HCT116 (cell line): ENCODE data around the gene RPGRIP1. TPM values are rescaled to one million over a fixed set of nuclear protein-coding genes. Genes with fewer than 3 reads are reported as not detected.
A peak's percentile ranks its signal among the peaks of the same experiment; 100 is the strongest.

Source experiments
- ATAC-seq: fragments of 200-7000 bp; cut with Tn5 transposase; 2 replicates; pipeline ENCODE4 v1.9.1; 2020; ENCODE audit warnings: mild to moderate bottlenecking, moderate library complexity
- BruUV-seq: library from RNA; stranded (reverse); fragments of 400-500 nt; replicated peaks from 2 replicates; lab custom pipeline; 2021; lab: Mats Ljungman, UMichigan
- CTCF ChIA-PET: fragments of 300-600 bp; sonication (Branson Sonifier 250); formaldehyde crosslinking; loops from one replicate; lab custom pipeline; 2021; ENCODE audit warnings: antibody characterized with exemption; lab: Charles Lee
- POLR2A ChIA-PET: fragments of 300-600, 350-600 bp; sonication (Branson Sonifier 250); formaldehyde crosslinking; loops from one replicate; lab custom pipeline; 2021; ENCODE audit warnings: antibody characterized with exemption; lab: Charles Lee
- RAD21 ChIA-PET, 2 experiments: fragments of 300-600 bp; sonication (Branson Sonifier 250); formaldehyde crosslinking; loops; one replicate each; lab custom pipeline; 2023; ENCODE audit warnings: low total read pairs in 2 of 2; ENCODE audit not compliant: uncharacterized antibody in 2 of 2, unreplicated experiment in 2 of 2, low non-redundant PET in 1 of 2; lab: Charles Lee
- DNase-seq: peaks from one replicate; pipeline ENCODE4 v3.0.0-alpha.2; 2010; ENCODE audit warnings: low read depth, low spot score
- H2AFZ ChIP-seq: fragments of 200-600 bp; shearing (Covaris generic), sonication (generic); 2 replicates; pipeline ENCODE4 v1.6.1; 2017; ENCODE audit warnings: low read depth, mixed run types, mixed read lengths, antibody characterized with exemption, low read length; ENCODE audit not compliant: poor library complexity, severe bottlenecking
- H3K27ac ChIP-seq: 2 replicates; pipeline ENCODE4 v1.5.1; 2012; ENCODE audit warnings: low read depth, low read length
- H3K27me3 ChIP-seq: fragments of 200-600 bp; sonication (generic); 2 replicates; pipeline ENCODE4 v1.6.1; 2016; ENCODE audit warnings: mixed run types, low read length, mixed read lengths; ENCODE audit not compliant: insufficient read depth
- H3K36me3 ChIP-seq, 2 experiments: fragments of 200-500 bp in 1 of 2; fragments of 200-600 bp in 1 of 2; sonication (Bioruptor generic) in 1 of 2; sonication (generic) in 1 of 2; 2 replicates each; pipeline versions ENCODE4 v1.5.1 to v1.6.1; 2014 to 2016; ENCODE audit warnings: low read length in 2 of 2, inconsistent platforms in 1 of 2, mixed read lengths in 1 of 2, mixed run types in 1 of 2; ENCODE audit not compliant: insufficient read depth in 2 of 2, control insufficient read depth in 1 of 2
- H3K4me1 ChIP-seq, 2 experiments: fragments of 200-600 bp in 1 of 2; sonication (generic) in 1 of 2; 2 replicates each; pipeline versions ENCODE4 v1.5.1 to v1.6.1; 2012 to 2017; ENCODE audit warnings: low read length in 2 of 2, inconsistent platforms in 1 of 2, mild to moderate bottlenecking in 1 of 2, mixed read lengths in 1 of 2, mixed run types in 1 of 2, moderate library complexity in 1 of 2; ENCODE audit not compliant: insufficient read depth in 2 of 2, control insufficient read depth in 1 of 2
- H3K4me2 ChIP-seq: fragments of 200-600 bp; sonication (generic); 2 replicates; pipeline ENCODE4 v1.6.1; 2017; ENCODE audit warnings: mixed run types, low read length, mixed read lengths
- H3K4me3 ChIP-seq, 2 experiments: fragments of 200-600 bp in 1 of 2; sonication (generic) in 1 of 2; replicated peaks in 1 of 2; 2 replicates each; pipeline ENCODE4 v1.5.1; 2011 to 2016; ENCODE audit warnings: low read length in 2 of 2, control low read depth in 1 of 2, low read depth in 1 of 2, mild to moderate bottlenecking in 1 of 2, mixed read lengths in 1 of 2, mixed run types in 1 of 2
- H3K79me2 ChIP-seq: fragments of 200-600 bp; sonication (generic); 2 replicates; pipeline ENCODE4 v1.6.1; 2017; ENCODE audit warnings: mild to moderate bottlenecking, mixed run types, low read length, moderate library complexity, mixed read lengths; ENCODE audit not compliant: insufficient read depth
- H3K9ac ChIP-seq: fragments of 200-600 bp; sonication (generic); 2 replicates; pipeline ENCODE4 v1.6.1; 2016; ENCODE audit warnings: low read length, mixed read lengths
- H3K9me2 ChIP-seq: fragments of 200-600 bp; sonication (generic), shearing (Covaris generic); 2 replicates; pipeline ENCODE4 v1.6.1; 2017; ENCODE audit warnings: mixed run types, mild to moderate bottlenecking, moderate library complexity; ENCODE audit not compliant: insufficient read depth
- H3K9me3 ChIP-seq, 2 experiments: fragments of 200-500 bp in 1 of 2; fragments of 200-600 bp in 1 of 2; sonication (Bioruptor generic) in 1 of 2; sonication (generic) in 1 of 2; 2 replicates each; pipeline ENCODE4 v1.6.1; 2014 to 2017; ENCODE audit warnings: low read length in 2 of 2, mixed read lengths in 2 of 2, inconsistent platforms in 1 of 2, low read depth in 1 of 2, mild to moderate bottlenecking in 1 of 2, mixed run types in 1 of 2, moderate library complexity in 1 of 2; ENCODE audit not compliant: control insufficient read depth in 1 of 2, insufficient read depth in 1 of 2
- H4K20me1 ChIP-seq: fragments of 200-600 bp; sonication (generic), shearing (Covaris generic); 2 replicates; pipeline ENCODE4 v1.6.1; 2017; ENCODE audit warnings: mixed run types, mild to moderate bottlenecking, moderate library complexity; ENCODE audit not compliant: insufficient read depth
- EGR1 ChIP-seq: IDR thresholded peaks from 2 replicates; pipeline ENCODE4 v1.6.1; 2012; ENCODE audit warnings: low read depth
- FOSL1 ChIP-seq: IDR thresholded peaks from 2 replicates; pipeline ENCODE4 v1.6.1; 2012; ENCODE audit warnings: low read depth
- MAX ChIP-seq: IDR thresholded peaks from 2 replicates; pipeline ENCODE4 v1.6.1; 2012
- POLR2AphosphoS5 ChIP-seq: IDR thresholded peaks from 2 replicates; pipeline ENCODE4 v1.6.1; 2011; ENCODE audit warnings: mild to moderate bottlenecking, low read depth, low read length, moderate library complexity
- SP1 ChIP-seq: IDR thresholded peaks from 2 replicates; pipeline ENCODE4 v1.6.1; 2012; ENCODE audit warnings: low read depth
- TCF7L2 ChIP-seq: IDR thresholded peaks from 2 replicates; pipeline ENCODE4 v1.7.0; 2011; ENCODE audit warnings: borderline replicate concordance, inconsistent platforms; ENCODE audit not compliant: insufficient read depth, insufficient read length; ENCODE audit errors: extremely low read depth
- ZFX ChIP-seq: fragments of 450-650 bp; IDR thresholded peaks from 2 replicates; pipeline ENCODE4 v1.6.1; 2017
- intact Hi-C: fragments of 100-400 bp; cut with micrococcal nuclease; formaldehyde crosslinking; loops from 2 replicates; pipeline ENCODE4 v1.10.0; 2022
- total RNA-seq: library from RNA; stranded (reverse); gene quantifications from one replicate; pipeline ENCODE4 v1.2.1, GENCODE V29; 2021; ENCODE audit not compliant: unreplicated experiment
- TF ChIP-seq, protein P1 (sequence below): IDR thresholded peaks from 2 replicates; pipeline ENCODE4 v1.6.1; 2012; ENCODE audit warnings: low read depth

Gene RPGRIP1
- total RNA-seq, 1 experiment from 2014 or later: not detected

DNA sequence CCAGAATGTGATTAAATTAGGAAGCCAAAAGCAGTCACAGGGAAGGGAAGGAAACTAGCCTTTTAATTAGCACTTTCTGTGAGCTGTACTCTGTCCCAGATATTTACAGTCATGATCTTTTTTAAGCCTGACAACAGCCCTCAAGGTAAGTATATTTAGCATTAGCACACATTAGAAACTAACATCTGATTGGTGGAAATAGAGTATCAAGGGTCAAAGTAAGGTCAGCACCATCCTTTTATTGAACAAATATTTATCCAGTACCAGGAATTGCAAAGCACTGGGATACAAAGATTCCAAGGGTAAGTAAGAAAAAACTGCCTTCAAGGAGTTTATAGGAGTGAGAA is 28.2 kb downstream of the RPGRIP1 start:
- CTCF ChIA-PET: no interaction called here
- DNase-seq (no peak), ATAC-seq (no peak)
- no peak overlapping the region for H3K4me3 ChIP-seq
- H3K27ac ChIP-seq: no peak overlapping the region
- H3K79me2 ChIP-seq: no peaks in the 10 kb centered on the region
- H4K20me1 ChIP-seq: no peaks in the 10 kb centered on the region
- RAD21 ChIA-PET: no interaction called here
- H3K4me2 ChIP-seq: peak overlapping the region; percentile 18; the same call in 1 of the 2 replicates
- no peak overlapping the region for H3K9ac ChIP-seq
- H3K36me3 ChIP-seq: no peaks in the 10 kb centered on the region
- peaks cover 0 to 15% of the 10 kb centered on the region in 2 experiments; a peak in 3 of 4 replicates for H3K4me1 ChIP-seq
- no peaks in the 10 kb centered on the region; the same call in 1 of the 2 replicates for H3K27me3 ChIP-seq
- H3K9me3 ChIP-seq: no peaks in the 10 kb centered on the region
- BruUV-seq: TSS peak; percentile 100
- TF ChIP-seq POLR2AphosphoS5: no peak
- TF ChIP-seq TCF7L2: no peak
- no peak for TF ChIP-seq MAX
- TF ChIP-seq, protein P1, sequence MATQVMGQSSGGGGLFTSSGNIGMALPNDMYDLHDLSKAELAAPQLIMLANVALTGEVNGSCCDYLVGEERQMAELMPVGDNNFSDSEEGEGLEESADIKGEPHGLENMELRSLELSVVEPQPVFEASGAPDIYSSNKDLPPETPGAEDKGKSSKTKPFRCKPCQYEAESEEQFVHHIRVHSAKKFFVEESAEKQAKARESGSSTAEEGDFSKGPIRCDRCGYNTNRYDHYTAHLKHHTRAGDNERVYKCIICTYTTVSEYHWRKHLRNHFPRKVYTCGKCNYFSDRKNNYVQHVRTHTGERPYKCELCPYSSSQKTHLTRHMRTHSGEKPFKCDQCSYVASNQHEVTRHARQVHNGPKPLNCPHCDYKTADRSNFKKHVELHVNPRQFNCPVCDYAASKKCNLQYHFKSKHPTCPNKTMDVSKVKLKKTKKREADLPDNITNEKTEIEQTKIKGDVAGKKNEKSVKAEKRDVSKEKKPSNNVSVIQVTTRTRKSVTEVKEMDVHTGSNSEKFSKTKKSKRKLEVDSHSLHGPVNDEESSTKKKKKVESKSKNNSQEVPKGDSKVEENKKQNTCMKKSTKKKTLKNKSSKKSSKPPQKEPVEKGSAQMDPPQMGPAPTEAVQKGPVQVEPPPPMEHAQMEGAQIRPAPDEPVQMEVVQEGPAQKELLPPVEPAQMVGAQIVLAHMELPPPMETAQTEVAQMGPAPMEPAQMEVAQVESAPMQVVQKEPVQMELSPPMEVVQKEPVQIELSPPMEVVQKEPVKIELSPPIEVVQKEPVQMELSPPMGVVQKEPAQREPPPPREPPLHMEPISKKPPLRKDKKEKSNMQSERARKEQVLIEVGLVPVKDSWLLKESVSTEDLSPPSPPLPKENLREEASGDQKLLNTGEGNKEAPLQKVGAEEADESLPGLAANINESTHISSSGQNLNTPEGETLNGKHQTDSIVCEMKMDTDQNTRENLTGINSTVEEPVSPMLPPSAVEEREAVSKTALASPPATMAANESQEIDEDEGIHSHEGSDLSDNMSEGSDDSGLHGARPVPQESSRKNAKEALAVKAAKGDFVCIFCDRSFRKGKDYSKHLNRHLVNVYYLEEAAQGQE: no peak
- TF ChIP-seq SP1: no peak
- no peak for TF ChIP-seq EGR1
- no peak for TF ChIP-seq FOSL1
- no peak for TF ChIP-seq ZFX
- intact Hi-C loops: no loop called here
- POLR2A ChIA-PET: interaction anchor here (0.7 kb wide), 1 partner anchor 11 kb away, joined by 3 read pairs; no protein-coding TSS in a partner anchor
- H2AFZ ChIP-seq: peak overlapping the region; percentile 31
- H3K9me2 ChIP-seq: no peaks in the 10 kb centered on the region
